Fibroblast of villous mesenchyme (primary cell): ENCODE data around the gene CLASP1. TPM values are rescaled to one million over a fixed set of nuclear protein-coding genes. Genes with fewer than 3 reads are reported as not detected.
"Not testable (repeated sequence)": the region's sequence is repeated elsewhere in the genome, so short reads cannot be mapped to it uniquely, and the experiment has no call there.

Experiments
- DNase-seq: peaks from one replicate; pipeline ENCODE4 v3.0.0-alpha.2; 2010; ENCODE audit warnings: low read depth
- H3K4me3 ChIP-seq: 2 replicates; pipeline ENCODE4 v1.5.1; 2011; ENCODE audit warnings: low read depth, mild to moderate bottlenecking, low read length
- total RNA-seq: library from RNA; depleted of rRNA; stranded (reverse); fragments of >200 nt; gene quantifications from 2 replicates; pipeline ENCODE4 v1.2.3, GENCODE V29; 2012
- TF ChIP-seq, protein P1 (sequence below): IDR thresholded peaks from 2 replicates; pipeline ENCODE4 v1.5.1; 2012; ENCODE audit warnings: low read depth, mild to moderate bottlenecking, low read length; ENCODE audit not compliant: insufficient read depth

Gene CLASP1
- total RNA-seq, 1 donor = 58.3 TPM

DNA sequence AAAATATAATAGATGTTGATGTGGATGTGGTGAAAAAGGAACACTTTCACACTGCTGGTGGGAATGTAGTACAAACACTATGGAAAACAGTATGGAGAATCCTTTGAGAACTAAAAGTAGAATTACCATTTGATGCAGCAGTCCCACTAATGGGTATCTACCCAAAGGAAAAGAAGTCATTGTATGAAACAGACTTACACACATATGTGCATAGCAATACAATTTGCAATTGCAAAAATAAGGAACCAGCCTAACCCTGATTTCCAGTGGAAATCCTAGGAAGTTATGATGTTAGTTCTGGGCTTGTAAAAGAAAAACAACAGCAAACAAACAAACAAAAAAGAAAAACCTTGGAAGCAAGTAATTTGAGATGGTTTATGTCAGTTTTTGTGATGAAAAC is 28.6 kb upstream of the CLASP1 start:
- H3K4me3 ChIP-seq = no peak overlapping the region
- DNase-seq = no peak
- TF ChIP-seq, protein P1, sequence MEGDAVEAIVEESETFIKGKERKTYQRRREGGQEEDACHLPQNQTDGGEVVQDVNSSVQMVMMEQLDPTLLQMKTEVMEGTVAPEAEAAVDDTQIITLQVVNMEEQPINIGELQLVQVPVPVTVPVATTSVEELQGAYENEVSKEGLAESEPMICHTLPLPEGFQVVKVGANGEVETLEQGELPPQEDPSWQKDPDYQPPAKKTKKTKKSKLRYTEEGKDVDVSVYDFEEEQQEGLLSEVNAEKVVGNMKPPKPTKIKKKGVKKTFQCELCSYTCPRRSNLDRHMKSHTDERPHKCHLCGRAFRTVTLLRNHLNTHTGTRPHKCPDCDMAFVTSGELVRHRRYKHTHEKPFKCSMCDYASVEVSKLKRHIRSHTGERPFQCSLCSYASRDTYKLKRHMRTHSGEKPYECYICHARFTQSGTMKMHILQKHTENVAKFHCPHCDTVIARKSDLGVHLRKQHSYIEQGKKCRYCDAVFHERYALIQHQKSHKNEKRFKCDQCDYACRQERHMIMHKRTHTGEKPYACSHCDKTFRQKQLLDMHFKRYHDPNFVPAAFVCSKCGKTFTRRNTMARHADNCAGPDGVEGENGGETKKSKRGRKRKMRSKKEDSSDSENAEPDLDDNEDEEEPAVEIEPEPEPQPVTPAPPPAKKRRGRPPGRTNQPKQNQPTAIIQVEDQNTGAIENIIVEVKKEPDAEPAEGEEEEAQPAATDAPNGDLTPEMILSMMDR = no peak

DNA sequence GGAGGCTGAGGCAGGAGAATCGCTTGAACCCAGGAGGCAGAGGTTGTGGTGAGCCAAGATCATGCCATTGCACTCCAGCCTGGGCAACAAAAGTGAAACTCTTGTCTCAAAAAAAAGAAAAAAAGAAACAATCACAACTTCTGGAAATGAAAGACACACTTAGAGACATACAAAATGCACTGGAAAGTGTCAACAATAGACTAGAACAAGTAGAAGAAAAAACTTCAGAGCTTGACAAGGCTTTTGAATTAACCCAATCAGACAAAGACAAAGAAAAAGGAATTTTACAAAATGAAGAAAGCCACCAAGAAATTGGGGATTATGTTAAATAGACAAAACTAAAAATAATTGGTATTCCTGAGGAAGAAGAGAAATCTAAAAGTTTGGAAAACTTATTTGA is 22.4 kb upstream of the CLASP1 start:
- not testable (repeated sequence) for H3K4me3 ChIP-seq, DNase-seq

DNA sequence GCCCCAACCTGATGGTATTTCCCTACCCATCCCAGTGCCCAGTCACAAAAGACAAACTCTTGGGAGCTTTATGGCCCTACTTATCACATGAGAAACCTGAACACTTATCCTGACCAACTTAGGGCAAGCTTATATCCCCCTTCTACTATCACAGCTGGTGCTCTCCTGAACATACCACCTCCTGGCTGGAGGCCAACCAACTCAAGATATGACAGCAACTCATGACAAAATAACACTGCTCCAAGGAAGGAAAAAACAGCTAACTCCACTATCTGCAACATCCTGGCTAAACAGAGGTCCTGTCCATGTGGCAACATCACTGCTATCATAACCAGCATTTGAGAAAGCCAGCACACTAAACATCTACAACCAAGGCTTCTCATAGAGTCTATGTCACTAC is 20.9 kb upstream of the CLASP1 start:
- TF ChIP-seq, protein P1 = no peak
- H3K4me3 ChIP-seq = no peak overlapping the region
- DNase-seq = no peak

DNA sequence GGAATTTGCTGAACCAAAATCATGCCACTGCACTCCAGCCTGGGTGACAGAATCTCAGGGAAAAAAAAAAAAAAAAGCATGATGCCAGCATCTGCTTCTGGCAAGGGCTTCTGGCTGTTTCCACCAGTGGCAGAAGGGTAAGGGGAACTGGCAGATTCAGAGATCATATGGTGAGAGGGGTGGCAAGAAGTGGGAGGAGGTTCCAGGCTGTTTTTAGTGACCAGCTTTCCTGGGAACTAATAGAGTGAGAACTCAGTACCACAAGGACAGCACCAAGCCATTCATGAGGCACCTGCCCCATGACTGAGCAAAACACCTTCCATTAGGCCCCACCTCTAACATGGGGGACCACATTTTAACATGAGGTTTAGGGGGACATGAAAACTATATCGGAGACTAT is 18.4 kb upstream of the CLASP1 start:
- TF ChIP-seq, protein P1 = no peak
- DNase-seq = no peak
- no peak overlapping the region for H3K4me3 ChIP-seq

DNA sequence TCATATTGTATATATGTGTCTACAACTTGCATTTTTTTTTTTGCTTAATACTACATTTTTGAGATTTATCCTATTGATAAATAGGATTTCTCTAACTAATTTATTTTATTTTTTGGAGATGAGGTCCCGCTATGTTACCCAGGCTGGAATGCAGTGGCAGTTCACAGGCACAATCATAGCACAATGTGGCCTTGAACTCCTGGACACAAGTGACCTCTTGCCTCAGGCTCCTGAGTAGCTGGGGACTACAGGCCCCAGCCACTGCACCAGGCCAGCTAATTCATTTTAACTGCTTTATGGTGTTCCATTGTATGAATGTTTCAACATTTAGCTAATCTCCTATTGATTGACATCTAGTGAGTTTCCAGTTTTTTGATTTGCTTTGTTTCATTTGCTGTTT is 16.8 kb upstream of the CLASP1 start:
- DNase-seq = no peak
- TF ChIP-seq, protein P1 = no peak
- H3K4me3 ChIP-seq = no peak overlapping the region

DNA sequence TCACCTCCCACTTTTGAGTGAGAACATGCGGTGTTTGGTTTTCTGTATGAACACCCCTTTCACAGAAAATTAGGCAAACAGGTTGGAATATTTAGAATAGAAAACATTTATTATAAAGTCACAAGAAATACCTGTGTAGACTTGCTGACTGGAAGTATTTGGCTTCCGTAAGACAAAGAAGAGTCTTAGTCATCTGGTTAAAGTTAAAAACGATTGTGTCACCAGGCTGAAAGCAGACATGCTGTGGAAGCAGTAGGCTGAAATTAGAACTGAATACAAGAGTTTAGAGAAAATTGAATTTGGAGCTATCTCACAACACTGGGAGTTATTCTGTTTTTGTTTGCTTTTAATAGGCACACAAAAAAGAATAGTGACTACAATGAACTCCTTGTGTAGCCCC is 16.2 kb upstream of the CLASP1 start:
- TF ChIP-seq, protein P1 = no peak
- DNase-seq = no peak
- no peak overlapping the region for H3K4me3 ChIP-seq

DNA sequence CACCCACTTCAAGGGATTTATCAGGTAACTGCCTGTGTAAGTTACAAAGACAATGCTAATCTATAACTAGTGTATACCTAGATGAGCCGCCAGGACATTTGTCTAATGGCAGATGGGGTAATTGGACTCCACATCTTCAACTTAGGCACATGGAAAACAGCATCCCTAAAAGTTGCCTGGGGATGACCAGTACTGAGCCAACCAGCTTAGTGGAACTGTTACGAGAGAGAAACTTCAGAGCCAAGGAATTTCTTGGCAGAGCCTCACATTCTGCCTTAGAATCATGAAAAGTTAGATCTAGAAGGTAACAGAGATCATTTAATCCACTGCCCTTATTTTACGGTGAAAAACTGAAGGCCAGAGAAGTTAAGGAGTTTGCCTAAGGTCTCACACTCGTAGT is 15.5 kb upstream of the CLASP1 start:
- no peak for DNase-seq
- H3K4me3 ChIP-seq = no peak overlapping the region
- TF ChIP-seq, protein P1 = no peak

DNA sequence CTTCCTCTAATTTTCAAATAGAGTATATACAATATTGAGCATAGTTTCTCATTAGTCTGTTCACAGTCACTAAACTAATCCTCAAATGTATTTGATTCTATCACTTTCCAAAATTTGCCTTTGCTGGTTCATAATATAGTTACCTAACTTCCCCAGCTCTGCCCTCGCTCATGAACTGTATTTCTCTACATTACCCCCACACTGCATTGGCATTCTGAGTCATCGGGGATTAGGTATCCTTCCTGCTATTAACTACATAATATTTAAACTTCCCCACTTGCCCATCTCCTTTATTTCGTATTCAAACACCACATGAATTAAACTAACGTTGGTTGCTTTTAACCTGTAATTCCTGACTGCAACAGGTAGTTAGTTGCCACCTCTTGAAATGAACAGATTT is 14.8 kb upstream of the CLASP1 start:
- TF ChIP-seq, protein P1 = no peak
- no peak overlapping the region for H3K4me3 ChIP-seq
- no peak for DNase-seq
